OCI-M2 (cell line): ENCODE measurements around the gene SURF4.
"Not testable (repeated sequence)": the region's sequence is repeated elsewhere in the genome, so short reads cannot be mapped to it uniquely, and the experiment has no call there.

Source experiments
- DNase-seq: peaks from one replicate; lab custom pipeline; 2025; ENCODE audit not compliant: unreplicated experiment; lab: John Stamatoyannopoulos, UW

Gene SURF4

DNA sequence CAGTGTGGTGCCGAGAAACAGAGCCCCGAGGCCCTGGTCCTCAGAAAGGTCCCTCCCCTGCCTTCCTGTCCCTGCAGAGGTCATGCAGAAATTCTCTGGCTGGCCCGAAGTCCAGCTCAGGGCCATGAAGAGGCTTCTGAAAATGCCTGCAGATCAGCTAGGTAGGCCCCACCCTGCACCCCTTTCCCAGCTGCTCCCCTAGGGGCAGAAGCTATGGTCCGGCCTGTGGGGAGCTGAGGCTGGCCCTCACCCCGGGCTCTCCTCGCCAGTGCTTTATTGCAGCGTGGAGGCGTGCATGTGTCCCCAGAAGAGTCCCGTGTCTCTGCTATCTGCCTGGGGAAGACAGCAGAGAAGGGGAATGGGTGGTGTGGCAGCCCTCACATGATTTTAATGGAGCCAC lies 22.0 kb upstream of the SURF4 start:
- DNase-seq = no peak

GRCh38 chr9:133397370-133397769 lies 21.5 kb upstream of the SURF4 start:
- DNase-seq = no peak

- DNase-seq = no peak
These were observed 21.1 kb upstream of the SURF4 start for GRCh38 chr9:133396952-133397351.

- DNase-seq = no peak
These were observed 18.9 kb upstream of the SURF4 start for GRCh38 chr9:133394687-133395271.

- DNase-seq = no peak
These were observed 17.5 kb upstream of the SURF4 start for GRCh38 chr9:133393399-133393798.

- not testable (repeated sequence) for DNase-seq
These were observed 16.4 kb upstream of the SURF4 start for GRCh38 chr9:133392308-133392707.

DNA sequence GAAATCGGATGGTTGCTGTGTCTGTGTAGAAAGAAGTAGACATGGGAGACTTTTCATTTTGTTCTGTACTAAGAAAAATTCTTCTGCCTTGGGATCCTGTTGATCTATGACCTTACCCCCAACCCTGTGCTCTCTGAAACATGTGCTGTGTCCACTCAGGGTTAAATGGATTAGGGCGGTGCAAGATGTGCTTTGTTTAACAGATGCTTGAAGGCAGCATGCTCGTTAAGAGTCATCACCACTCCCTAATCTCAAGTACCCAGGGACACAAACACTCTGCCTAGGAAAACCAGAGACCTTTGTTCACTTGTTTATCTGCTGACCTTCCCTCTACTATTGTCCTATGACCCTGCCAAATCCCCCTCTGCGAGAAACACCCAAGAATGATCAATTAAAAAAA lies 15.6 kb upstream of the SURF4 start:
- DNase-seq = not testable (repeated sequence)

GRCh38 chr9:133390713-133391112 lies 14.9 kb upstream of the SURF4 start:
- no peak for DNase-seq

- DNase-seq = no peak
These were observed 13.7 kb upstream of the SURF4 start for GRCh38 chr9:133389562-133389961.

GRCh38 chr9:133389025-133389557 lies 13.2 kb upstream of the SURF4 start:
- DNase-seq = no peak

DNA sequence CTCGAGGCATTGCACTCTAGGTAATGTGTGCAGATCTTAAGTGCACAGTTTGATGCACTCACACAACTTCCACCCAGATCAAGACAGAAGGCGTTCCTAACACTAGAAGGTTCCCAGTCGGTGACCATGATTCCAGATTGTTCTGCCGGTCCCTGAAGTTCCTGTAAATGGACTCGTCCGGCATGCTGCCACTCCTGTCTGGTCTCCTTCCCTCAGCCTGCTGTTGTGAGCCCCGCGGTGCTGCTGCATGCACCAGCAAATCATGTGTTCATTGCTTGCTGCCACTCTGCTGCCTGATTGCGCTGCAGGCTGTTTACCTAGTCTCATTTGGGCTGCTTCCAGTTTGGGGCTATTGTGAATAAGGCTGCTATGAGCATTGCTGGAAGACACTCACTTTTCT lies 11.8 kb upstream of the SURF4 start:
- no peak for DNase-seq

GRCh38 chr9:133386338-133386737 lies 10.5 kb upstream of the SURF4 start:
- no peak for DNase-seq

DNA sequence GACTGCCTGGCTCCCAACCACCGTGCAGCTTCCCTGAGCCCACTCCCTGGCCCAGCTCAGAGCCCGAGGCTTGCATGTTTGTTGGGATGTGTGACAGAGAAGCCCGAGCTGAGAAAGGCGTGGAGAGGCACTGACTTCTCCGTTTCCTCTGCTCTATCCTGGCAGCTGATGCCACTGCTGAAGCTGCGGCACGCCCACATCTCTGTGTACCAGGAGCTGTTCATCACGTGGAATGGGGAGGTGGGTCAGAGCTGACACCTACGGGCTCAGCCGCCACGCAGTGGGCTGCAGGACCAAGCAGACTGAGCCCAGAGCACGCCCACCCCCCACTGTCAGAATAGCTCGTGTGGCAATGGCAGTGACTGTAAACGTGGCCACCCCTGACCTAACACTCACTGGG lies 9.6 kb upstream of the SURF4 start:
- DNase-seq = no peak

DNA sequence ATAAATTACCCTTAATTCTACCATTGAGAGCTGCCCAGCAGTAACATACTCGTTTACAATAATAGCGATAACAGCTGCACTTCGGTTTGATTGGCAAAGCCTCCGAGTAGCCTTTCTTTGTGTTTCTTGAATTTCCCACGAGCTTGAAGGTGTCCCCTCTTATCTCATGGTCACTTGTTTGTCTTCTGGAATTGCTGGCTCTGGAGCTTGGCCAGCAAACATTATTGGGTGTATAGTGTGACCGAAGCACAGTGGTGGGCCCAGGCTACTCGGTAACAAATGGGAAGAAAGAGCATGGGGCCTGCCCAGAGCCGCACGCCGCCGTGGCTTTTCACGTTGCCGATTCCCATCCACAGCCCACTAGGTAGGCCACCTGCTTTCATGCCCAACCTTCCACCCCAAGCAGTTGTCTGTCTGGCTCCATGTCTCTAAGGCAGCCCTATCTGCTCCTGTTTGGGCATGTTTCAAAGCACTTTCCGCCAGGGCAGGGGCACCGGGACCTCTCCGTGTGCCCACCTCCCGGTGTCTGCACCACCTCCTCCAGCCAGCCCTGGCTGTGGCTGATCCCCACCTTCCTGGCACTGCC lies 9.0 kb upstream of the SURF4 start:
- DNase-seq = no peak

DNA sequence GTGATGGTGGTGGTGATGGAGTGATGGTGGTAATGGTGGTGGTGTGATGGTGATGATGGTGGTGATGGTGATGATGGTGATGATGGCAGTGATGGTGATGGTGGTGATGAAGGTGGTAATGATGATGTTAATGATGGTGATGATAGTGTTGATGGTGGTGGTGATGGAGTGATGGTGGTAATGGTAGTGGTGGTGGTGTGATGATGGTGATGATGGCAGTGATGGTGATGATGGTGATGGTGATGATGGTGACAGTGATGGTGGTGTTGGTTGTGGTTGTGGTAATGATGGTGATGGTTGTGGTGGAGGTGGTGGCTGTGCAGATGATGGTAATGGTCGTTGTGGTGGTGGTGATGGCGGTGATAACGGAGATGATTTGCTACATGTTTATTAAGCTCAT lies 7.6 kb upstream of the SURF4 start:
- no peak for DNase-seq

GRCh38 chr9:133382507-133383141 lies 6.8 kb upstream of the SURF4 start:
- DNase-seq = no peak

DNA sequence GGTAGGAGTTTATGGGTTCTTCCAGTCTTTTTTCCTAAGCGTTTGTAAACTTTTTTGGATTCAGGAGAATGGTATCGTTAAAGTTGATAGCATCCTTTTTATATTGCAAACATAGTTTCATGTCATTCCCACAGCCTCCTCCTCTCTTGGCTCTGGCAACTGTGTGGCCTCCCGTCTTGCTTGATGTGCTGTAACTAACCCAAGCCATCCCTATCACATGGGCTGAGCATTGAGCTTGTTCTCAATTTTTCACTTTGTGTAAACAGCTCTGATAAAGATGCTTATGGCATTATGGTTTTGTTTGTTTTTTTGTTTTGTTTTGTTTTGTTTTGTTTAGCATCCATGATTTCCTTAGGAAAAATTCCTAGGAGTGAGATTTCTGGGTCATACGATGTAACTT lies 4.9 kb upstream of the SURF4 start:
- DNase-seq = no peak

GRCh38 chr9:133379153-133380086 lies 3.6 kb upstream of the SURF4 start:
- DNase-seq = no peak

DNA sequence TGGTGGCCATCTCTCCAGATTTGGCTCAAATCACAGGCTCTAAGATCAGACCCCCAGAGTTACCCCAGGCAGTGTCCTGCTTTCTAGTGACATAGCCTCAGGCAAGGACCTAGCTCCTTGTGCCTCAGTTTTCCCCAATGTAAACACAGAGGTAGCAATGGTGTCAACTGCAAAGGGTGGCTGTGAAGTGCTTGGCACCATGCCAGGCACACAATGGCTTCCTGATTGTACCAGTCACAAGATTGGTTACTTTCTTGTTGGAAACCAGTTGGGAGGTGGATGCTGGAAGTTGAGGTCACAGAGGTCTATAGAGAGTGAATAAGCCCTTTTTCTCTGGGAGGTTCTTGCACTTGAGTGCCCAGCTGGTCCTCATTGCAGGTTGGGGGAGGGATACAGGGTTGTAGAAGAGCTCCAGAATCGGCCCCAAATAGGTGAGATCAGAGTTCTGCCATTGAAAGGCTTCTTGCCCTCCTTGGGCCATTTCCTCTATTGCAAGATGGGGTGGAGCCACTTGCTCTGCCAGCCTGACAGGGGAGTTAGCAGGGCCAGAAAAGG lies 2.6 kb upstream of the SURF4 start:
- DNase-seq = no peak

- no peak for DNase-seq
These were observed 1.9 kb upstream of the SURF4 start for GRCh38 chr9:133377721-133378216.

- DNase-seq = not testable (repeated sequence)
These were observed 1.4 kb upstream of the SURF4 start for GRCh38 chr9:133377280-133377679.
